Measurements from ENCODE around the gene PRAMEF9.

DNA sequence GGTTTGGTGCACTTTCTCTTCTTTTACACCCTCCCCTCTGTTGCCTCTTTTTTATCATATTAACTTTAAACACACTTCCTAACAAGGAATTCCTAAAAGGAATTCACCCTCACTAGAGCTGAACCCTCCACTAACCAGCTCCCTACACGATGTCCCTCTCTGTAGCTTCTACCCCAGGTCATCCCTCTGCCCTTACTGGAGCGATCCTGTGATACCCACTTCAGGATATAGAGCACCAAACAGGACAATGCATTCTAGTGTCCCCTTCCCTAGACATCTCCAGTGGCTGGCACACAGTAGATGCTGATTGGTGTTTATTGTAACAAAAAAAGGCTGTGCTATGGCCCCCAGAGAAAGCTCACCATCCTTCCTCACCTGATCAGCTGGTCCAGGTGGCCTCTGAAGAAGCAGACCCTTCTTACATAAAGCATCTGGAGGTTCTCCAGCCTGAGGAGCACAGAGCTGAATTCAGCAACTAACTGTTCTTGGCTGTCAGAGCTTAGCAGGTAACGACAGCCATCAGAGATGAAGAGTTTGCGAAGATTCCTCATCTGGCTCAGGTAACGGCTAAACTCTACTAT is 52.9 kb downstream of the PRAMEF9 start:
- TF ChIP-seq, protein P1, sequence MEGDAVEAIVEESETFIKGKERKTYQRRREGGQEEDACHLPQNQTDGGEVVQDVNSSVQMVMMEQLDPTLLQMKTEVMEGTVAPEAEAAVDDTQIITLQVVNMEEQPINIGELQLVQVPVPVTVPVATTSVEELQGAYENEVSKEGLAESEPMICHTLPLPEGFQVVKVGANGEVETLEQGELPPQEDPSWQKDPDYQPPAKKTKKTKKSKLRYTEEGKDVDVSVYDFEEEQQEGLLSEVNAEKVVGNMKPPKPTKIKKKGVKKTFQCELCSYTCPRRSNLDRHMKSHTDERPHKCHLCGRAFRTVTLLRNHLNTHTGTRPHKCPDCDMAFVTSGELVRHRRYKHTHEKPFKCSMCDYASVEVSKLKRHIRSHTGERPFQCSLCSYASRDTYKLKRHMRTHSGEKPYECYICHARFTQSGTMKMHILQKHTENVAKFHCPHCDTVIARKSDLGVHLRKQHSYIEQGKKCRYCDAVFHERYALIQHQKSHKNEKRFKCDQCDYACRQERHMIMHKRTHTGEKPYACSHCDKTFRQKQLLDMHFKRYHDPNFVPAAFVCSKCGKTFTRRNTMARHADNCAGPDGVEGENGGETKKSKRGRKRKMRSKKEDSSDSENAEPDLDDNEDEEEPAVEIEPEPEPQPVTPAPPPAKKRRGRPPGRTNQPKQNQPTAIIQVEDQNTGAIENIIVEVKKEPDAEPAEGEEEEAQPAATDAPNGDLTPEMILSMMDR (IDR thresholded peaks at IDR 0.05) = no peak
- TF ChIP-seq POLR2A (IDR thresholded peaks at IDR 0.05) = no peak
